ENCODE data around the gene CRB3. TPM values are rescaled to one million over a fixed set of nuclear protein-coding genes. Genes with fewer than 3 reads are reported as not detected.

CRB3 gene
- total and polyA plus RNA-seq, 9 of the 15 experiments (the other 6 are each of a cell fraction or from before 2014, with no cell fraction given), result 0.49 TPM; not detected in 8

DNA sequence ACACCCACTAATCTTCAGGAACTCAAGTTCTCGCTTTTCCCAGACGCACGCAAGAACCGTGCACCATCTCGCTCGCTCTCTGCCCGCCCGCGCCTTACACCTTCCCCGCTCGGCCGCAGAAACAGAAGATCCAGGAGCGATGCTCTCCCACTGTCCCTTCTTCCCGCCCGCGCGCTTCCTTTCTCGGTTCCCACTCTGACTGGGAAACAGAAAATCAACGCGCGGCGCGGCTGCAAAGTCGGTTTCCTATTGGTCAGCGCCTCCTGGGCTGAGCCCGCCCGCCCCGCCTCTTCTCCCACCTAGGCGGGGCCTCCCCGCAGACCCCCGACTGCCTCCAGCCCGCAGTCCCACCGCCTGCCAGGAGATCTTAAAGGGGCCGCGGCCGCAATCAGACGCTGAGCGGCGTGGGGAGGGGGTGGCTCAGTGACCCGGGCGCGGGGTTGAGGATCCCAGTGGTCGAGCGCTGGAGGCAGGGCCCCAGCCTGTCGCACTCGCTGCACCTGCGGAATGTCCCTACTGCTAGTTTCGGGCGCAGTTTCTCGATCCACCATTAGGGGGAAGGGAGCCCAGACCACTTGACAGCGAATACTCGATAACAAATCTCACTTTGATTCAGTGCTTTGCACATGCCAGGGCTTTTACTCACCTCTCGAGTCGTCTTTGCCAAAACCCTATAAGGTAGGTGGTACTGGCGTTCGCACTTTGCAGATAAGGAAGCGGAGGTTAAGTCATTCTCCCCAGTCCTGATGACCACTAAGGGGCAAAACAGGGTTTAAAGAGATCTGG lies 3.8 kb upstream of the CRB3 start (continued):
- TF ChIP-seq, protein P1, sequence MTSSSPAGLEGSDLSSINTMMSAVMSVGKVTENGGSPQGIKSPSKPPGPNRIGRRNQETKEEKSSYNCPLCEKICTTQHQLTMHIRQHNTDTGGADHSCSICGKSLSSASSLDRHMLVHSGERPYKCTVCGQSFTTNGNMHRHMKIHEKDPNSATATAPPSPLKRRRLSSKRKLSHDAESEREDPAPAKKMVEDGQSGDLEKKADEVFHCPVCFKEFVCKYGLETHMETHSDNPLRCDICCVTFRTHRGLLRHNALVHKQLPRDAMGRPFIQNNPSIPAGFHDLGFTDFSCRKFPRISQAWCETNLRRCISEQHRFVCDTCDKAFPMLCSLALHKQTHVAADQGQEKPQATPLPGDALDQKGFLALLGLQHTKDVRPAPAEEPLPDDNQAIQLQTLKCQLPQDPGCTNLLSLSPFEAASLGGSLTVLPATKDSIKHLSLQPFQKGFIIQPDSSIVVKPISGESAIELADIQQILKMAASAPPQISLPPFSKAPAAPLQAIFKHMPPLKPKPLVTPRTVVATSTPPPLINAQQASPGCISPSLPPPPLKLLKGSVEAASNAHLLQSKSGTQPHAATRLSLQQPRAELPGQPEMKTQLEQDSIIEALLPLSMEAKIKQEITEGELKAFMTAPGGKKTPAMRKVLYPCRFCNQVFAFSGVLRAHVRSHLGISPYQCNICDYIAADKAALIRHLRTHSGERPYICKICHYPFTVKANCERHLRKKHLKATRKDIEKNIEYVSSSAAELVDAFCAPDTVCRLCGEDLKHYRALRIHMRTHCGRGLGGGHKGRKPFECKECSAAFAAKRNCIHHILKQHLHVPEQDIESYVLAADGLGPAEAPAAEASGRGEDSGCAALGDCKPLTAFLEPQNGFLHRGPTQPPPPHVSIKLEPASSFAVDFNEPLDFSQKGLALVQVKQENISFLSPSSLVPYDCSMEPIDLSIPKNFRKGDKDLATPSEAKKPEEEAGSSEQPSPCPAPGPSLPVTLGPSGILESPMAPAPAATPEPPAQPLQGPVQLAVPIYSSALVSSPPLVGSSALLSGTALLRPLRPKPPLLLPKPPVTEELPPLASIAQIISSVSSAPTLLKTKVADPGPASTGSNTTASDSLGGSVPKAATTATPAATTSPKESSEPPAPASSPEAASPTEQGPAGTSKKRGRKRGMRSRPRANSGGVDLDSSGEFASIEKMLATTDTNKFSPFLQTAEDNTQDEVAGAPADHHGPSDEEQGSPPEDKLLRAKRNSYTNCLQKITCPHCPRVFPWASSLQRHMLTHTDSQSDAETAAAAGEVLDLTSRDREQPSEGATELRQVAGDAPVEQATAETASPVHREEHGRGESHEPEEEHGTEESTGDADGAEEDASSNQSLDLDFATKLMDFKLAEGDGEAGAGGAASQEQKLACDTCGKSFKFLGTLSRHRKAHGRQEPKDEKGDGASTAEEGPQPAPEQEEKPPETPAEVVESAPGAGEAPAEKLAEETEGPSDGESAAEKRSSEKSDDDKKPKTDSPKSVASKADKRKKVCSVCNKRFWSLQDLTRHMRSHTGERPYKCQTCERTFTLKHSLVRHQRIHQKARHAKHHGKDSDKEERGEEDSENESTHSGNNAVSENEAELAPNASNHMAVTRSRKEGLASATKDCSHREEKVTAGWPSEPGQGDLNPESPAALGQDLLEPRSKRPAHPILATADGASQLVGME (CRISPR knock-in tag; IDR thresholded peaks at IDR 0.05), result no peak
- no peak for TF ChIP-seq CBX8 (IDR thresholded peaks at IDR 0.05; ENCODE audit: borderline replicate concordance, extremely low read depth, low read depth, low read length, poor library complexity, severe bottlenecking)
- no peak for TF ChIP-seq XRCC3 (IDR thresholded peaks at IDR 0.05)
- no peak for TF ChIP-seq ZBTB1 (CRISPR knock-in tag; IDR thresholded peaks at IDR 0.05; ENCODE audit: borderline replicate concordance, low read depth)
- no peak for TF ChIP-seq TCF3 (CRISPR knock-in tag; IDR thresholded peaks at IDR 0.05)
- TF ChIP-seq RBBP5 (IDR thresholded peaks at IDR 0.05; ENCODE audit: borderline replicate concordance, insufficient read depth, low read length, poor library complexity, severe bottlenecking), result no peak
- TF ChIP-seq, protein P2, sequence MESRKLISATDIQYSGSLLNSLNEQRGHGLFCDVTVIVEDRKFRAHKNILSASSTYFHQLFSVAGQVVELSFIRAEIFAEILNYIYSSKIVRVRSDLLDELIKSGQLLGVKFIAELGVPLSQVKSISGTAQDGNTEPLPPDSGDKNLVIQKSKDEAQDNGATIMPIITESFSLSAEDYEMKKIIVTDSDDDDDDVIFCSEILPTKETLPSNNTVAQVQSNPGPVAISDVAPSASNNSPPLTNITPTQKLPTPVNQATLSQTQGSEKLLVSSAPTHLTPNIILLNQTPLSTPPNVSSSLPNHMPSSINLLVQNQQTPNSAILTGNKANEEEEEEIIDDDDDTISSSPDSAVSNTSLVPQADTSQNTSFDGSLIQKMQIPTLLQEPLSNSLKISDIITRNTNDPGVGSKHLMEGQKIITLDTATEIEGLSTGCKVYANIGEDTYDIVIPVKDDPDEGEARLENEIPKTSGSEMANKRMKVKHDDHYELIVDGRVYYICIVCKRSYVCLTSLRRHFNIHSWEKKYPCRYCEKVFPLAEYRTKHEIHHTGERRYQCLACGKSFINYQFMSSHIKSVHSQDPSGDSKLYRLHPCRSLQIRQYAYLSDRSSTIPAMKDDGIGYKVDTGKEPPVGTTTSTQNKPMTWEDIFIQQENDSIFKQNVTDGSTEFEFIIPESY (CRISPR knock-in tag; IDR thresholded peaks at IDR 0.05), result peak; percentile 67
- TF ChIP-seq, protein P3, sequence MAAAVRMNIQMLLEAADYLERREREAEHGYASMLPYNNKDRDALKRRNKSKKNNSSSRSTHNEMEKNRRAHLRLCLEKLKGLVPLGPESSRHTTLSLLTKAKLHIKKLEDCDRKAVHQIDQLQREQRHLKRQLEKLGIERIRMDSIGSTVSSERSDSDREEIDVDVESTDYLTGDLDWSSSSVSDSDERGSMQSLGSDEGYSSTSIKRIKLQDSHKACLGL (CRISPR knock-in tag; IDR thresholded peaks at IDR 0.05; ENCODE audit: borderline replicate concordance, poor library complexity, severe bottlenecking), result no peak
- TF ChIP-seq, protein P4, sequence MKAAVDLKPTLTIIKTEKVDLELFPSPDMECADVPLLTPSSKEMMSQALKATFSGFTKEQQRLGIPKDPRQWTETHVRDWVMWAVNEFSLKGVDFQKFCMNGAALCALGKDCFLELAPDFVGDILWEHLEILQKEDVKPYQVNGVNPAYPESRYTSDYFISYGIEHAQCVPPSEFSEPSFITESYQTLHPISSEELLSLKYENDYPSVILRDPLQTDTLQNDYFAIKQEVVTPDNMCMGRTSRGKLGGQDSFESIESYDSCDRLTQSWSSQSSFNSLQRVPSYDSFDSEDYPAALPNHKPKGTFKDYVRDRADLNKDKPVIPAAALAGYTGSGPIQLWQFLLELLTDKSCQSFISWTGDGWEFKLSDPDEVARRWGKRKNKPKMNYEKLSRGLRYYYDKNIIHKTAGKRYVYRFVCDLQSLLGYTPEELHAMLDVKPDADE (conservative IDR thresholded peaks at IDR 0.05; ENCODE audit: control insufficient read depth, low read depth, low read length), result no peak
- TF ChIP-seq POU5F1 (IDR thresholded peaks at IDR 0.05; ENCODE audit: borderline replicate concordance, low read depth, low read length, partially characterized antibody), result no peak
- no peak for TF ChIP-seq PTRF (tag; IDR thresholded peaks at IDR 0.05)
- TF ChIP-seq HNRNPL (IDR thresholded peaks at IDR 0.05; ENCODE audit: low read depth, low read length), result no peak
- TF ChIP-seq MEIS2 (IDR thresholded peaks at IDR 0.05; ENCODE audit: partially characterized antibody), result peak; percentile 80

Measured in K562 (cell line).